Measurements from ENCODE around the gene PHTF2. TPM values are rescaled to one million over a fixed set of nuclear protein-coding genes. Genes with fewer than 3 reads are reported as not detected.

The PHTF2 gene
- total RNA-seq, 1 donor from 2014 or later = 27.0 TPM

DNA sequence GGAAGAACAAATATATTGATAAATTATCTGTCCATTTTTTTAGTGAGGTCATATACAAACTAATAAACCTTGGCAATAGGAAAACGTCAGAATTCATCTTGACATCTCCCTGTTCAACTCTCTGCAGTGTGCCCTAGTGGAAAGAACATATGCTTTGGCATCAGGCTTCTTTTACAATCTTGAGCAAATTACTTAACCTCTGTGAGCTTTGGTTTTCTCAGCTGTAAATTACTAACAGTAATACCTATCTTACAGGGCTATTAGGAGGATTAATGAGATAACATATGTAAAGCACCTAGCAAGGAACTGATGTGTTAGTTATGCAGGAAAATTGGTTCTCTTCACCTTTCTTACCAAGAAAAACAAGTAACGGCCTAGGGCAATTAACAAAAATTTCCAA is 161.8 kb downstream of the PHTF2 start:
- TF ChIP-seq, protein P1, sequence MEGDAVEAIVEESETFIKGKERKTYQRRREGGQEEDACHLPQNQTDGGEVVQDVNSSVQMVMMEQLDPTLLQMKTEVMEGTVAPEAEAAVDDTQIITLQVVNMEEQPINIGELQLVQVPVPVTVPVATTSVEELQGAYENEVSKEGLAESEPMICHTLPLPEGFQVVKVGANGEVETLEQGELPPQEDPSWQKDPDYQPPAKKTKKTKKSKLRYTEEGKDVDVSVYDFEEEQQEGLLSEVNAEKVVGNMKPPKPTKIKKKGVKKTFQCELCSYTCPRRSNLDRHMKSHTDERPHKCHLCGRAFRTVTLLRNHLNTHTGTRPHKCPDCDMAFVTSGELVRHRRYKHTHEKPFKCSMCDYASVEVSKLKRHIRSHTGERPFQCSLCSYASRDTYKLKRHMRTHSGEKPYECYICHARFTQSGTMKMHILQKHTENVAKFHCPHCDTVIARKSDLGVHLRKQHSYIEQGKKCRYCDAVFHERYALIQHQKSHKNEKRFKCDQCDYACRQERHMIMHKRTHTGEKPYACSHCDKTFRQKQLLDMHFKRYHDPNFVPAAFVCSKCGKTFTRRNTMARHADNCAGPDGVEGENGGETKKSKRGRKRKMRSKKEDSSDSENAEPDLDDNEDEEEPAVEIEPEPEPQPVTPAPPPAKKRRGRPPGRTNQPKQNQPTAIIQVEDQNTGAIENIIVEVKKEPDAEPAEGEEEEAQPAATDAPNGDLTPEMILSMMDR (IDR thresholded peaks at IDR 0.05; ENCODE audit: insufficient read depth, low read depth, low read length) = no peak
- TF ChIP-seq EZH2 (IDR thresholded peaks at IDR 0.05; ENCODE audit: insufficient read depth, low read length) = no peak
- Histone ChIP-seq H3K27ac (ENCODE audit: low read depth, low read length) (no peak overlapping the region), H2AFZ (ENCODE audit: low read depth, low read length) (no peak overlapping the region), H3K4me2 (ENCODE audit: low read length) (no peak overlapping the region), H4K20me1 (ENCODE audit: insufficient read depth, low read length) (no peaks in the 10 kb centered on the region), H3K4me3 (ENCODE audit: insufficient read depth, low read depth, low read length) (no peak overlapping the region), H3K79me2 (ENCODE audit: insufficient read depth, low read length) (no peaks in the 10 kb centered on the region), H3K9me3 (ENCODE audit: insufficient read depth, low read depth, low read length) (no peaks in the 10 kb centered on the region), H3K27me3 (ENCODE audit: insufficient read depth, low read length) (no peaks in the 10 kb centered on the region), H3K4me1 (ENCODE audit: insufficient read depth, low read length) (no peaks in the 10 kb centered on the region), H3K9ac (ENCODE audit: low read length) (no peak overlapping the region), H3K36me3 (ENCODE audit: insufficient read depth, low read length) (no peaks in the 10 kb centered on the region)
- no peaks in the 10 kb centered on the region for H3K4me1 Mint-ChIP-seq (ENCODE audit: low read depth, unreplicated experiment)
- peaks cover 3% of the 10 kb centered on the region for H3K27me3 Mint-ChIP-seq (ENCODE audit: low read depth, unreplicated experiment)
- H3K9me3 Mint-ChIP-seq (ENCODE audit: unreplicated experiment) = no peaks in the 10 kb centered on the region
- H3K27ac Mint-ChIP-seq (ENCODE audit: unreplicated experiment) = no peak overlapping the region
- FAIRE-seq (no peak), DNase-seq (ENCODE audit: low read depth) (no peak)
- peaks cover 7% of the 10 kb centered on the region for H3K36me3 Mint-ChIP-seq (ENCODE audit: low read depth, unreplicated experiment)
- no peak overlapping the region for H3K4me3 Mint-ChIP-seq (ENCODE audit: unreplicated experiment)

DNA sequence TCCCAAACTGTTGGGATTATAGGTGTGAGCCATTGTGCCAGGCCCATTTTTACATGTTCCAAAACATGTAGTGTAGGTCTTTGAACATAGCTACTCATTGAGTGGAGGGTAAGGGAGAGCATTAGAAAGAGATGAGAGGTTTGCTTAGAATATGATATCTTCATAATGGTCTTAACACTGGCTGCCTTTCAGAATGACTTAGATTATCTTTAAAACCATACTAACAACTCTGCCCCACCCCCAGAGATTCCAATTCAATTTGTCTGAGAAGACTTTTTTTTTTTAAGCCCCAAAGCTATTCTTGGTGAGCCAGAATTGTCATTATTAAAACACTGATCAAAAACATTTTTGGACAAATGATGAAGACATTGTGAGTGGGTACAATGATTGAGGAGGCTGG is 168.9 kb downstream of the PHTF2 start:
- H3K9ac ChIP-seq (ENCODE audit: low read length) = no peak overlapping the region
- Mint-ChIP-seq H3K4me3 (ENCODE audit: unreplicated experiment) (no peak overlapping the region), H3K9me3 (ENCODE audit: unreplicated experiment) (no peaks in the 10 kb centered on the region), H3K36me3 (ENCODE audit: low read depth, unreplicated experiment) (peaks cover 2% of the 10 kb centered on the region), H3K4me1 (ENCODE audit: low read depth, unreplicated experiment) (no peaks in the 10 kb centered on the region), H3K27me3 (ENCODE audit: low read depth, unreplicated experiment) (peaks cover 3% of the 10 kb centered on the region), H3K27ac (ENCODE audit: unreplicated experiment) (no peak overlapping the region)
- H3K27ac ChIP-seq (ENCODE audit: low read depth, low read length) = no peak overlapping the region
- TF ChIP-seq, protein P1 (IDR thresholded peaks at IDR 0.05; ENCODE audit: insufficient read depth, low read depth, low read length) = no peak
- TF ChIP-seq EZH2 (IDR thresholded peaks at IDR 0.05; ENCODE audit: insufficient read depth, low read length) = no peak
- H3K4me3 ChIP-seq (ENCODE audit: insufficient read depth, low read depth, low read length) = no peak overlapping the region
- H3K9me3 ChIP-seq (ENCODE audit: insufficient read depth, low read depth, low read length) = no peaks in the 10 kb centered on the region
- no peaks in the 10 kb centered on the region for H3K79me2 ChIP-seq (ENCODE audit: insufficient read depth, low read length)
- no peak for DNase-seq (ENCODE audit: low read depth)
- H2AFZ ChIP-seq (ENCODE audit: low read depth, low read length) = no peak overlapping the region
- H3K4me1 ChIP-seq (ENCODE audit: insufficient read depth, low read length) = no peaks in the 10 kb centered on the region
- FAIRE-seq = no peak
- no peaks in the 10 kb centered on the region for H3K27me3 ChIP-seq (ENCODE audit: insufficient read depth, low read length)
- no peak overlapping the region for H3K4me2 ChIP-seq (ENCODE audit: low read length)
- H3K36me3 ChIP-seq (ENCODE audit: insufficient read depth, low read length) = no peaks in the 10 kb centered on the region
- H4K20me1 ChIP-seq (ENCODE audit: insufficient read depth, low read length) = no peaks in the 10 kb centered on the region

DNA sequence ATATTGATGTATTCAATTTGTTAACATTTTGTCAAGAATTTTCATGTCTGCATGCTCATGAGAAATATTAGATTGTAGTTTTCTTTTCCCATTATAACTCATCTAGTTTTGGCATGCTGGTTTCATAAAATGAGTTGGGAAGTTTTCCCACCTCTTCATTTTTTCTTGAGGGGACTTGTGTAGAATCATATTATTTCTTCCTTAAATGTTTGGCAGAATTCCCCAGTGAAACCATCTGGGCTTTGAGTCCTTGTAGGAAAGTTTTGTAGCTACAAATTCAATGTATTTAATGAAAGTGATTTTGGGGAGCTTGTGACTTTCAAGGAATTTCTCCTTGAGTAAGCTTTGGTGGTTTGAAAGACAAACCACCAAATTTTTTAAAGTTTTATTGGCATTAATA is 173.2 kb downstream of the PHTF2 start:
- Histone ChIP-seq H2AFZ (ENCODE audit: low read depth, low read length) (no peak overlapping the region), H3K4me3 (ENCODE audit: insufficient read depth, low read depth, low read length) (no peak overlapping the region), H3K79me2 (ENCODE audit: insufficient read depth, low read length) (no peaks in the 10 kb centered on the region), H3K4me2 (ENCODE audit: low read length) (no peak overlapping the region), H3K36me3 (ENCODE audit: insufficient read depth, low read length) (no peaks in the 10 kb centered on the region), H3K27me3 (ENCODE audit: insufficient read depth, low read length) (no peaks in the 10 kb centered on the region), H3K9ac (ENCODE audit: low read length) (no peak overlapping the region), H4K20me1 (ENCODE audit: insufficient read depth, low read length) (no peaks in the 10 kb centered on the region), H3K27ac (ENCODE audit: low read depth, low read length) (no peak overlapping the region), H3K9me3 (ENCODE audit: insufficient read depth, low read depth, low read length) (no peaks in the 10 kb centered on the region), H3K4me1 (ENCODE audit: insufficient read depth, low read length) (no peaks in the 10 kb centered on the region)
- H3K4me3 Mint-ChIP-seq (ENCODE audit: unreplicated experiment) = no peak overlapping the region
- no peak for TF ChIP-seq EZH2 (IDR thresholded peaks at IDR 0.05; ENCODE audit: insufficient read depth, low read length)
- TF ChIP-seq, protein P1 (IDR thresholded peaks at IDR 0.05; ENCODE audit: insufficient read depth, low read depth, low read length) = no peak
- no peak overlapping the region for H3K27ac Mint-ChIP-seq (ENCODE audit: unreplicated experiment)
- H3K4me1 Mint-ChIP-seq (ENCODE audit: low read depth, unreplicated experiment) = no peaks in the 10 kb centered on the region
- H3K36me3 Mint-ChIP-seq (ENCODE audit: low read depth, unreplicated experiment) = no peaks in the 10 kb centered on the region
- no peaks in the 10 kb centered on the region for H3K9me3 Mint-ChIP-seq (ENCODE audit: unreplicated experiment)
- DNase-seq (ENCODE audit: low read depth) (no peak), FAIRE-seq (no peak)
- no peaks in the 10 kb centered on the region for H3K27me3 Mint-ChIP-seq (ENCODE audit: low read depth, unreplicated experiment)

Measured in astrocyte (in vitro differentiated cells and primary cell).